Liver (tissue), 9 donors: ENCODE data around the gene ACOXL. TPM values are rescaled to one million over a fixed set of nuclear protein-coding genes. Genes with fewer than 3 reads are reported as not detected.

Experiments used
- DNase-seq: peaks from one replicate; pipeline ENCODE4 v3.0.0-alpha.2; 2017; ENCODE audit warnings: low spot score
- H3K27ac ChIP-seq, 2 donors: one replicate each; pipeline ENCODE4 v1.7.0; 2013; ENCODE audit warnings: inconsistent platforms in 2 of 2, low read length in 2 of 2, control low read depth in 1 of 2, low read depth in 1 of 2, mild to moderate bottlenecking in 1 of 2
- H3K27me3 ChIP-seq, 4 donors: one replicate each; pipeline versions ENCODE4 v1.6.1 to v1.7.0; 2013; ENCODE audit warnings: low read length in 3 of 4, inconsistent platforms in 1 of 4, mild to moderate bottlenecking in 1 of 4, moderate library complexity in 1 of 4; ENCODE audit not compliant: control insufficient read depth in 4 of 4, insufficient read depth in 4 of 4
- H3K36me3 ChIP-seq, 4 donors: one replicate each; pipeline versions ENCODE4 v1.6.1 to v1.7.0; 2013; ENCODE audit warnings: low read length in 3 of 4, mild to moderate bottlenecking in 3 of 4, low read depth in 1 of 4, moderate library complexity in 1 of 4; ENCODE audit not compliant: control insufficient read depth in 4 of 4, insufficient read depth in 3 of 4
- H3K4me1 ChIP-seq, 4 donors: one replicate each; pipeline versions ENCODE4 v1.6.1 to v1.7.0; 2013; ENCODE audit warnings: low read length in 3 of 4, mild to moderate bottlenecking in 3 of 4, moderate library complexity in 1 of 4; ENCODE audit not compliant: control insufficient read depth in 4 of 4, insufficient read depth in 4 of 4
- H3K4me3 ChIP-seq, 3 donors: one replicate each; pipeline versions ENCODE4 v1.6.1 to v1.7.0; 2013; ENCODE audit warnings: low read length in 3 of 3, control low read depth in 1 of 3, low read depth in 1 of 3, mild to moderate bottlenecking in 1 of 3
- H3K9ac ChIP-seq, 2 donors: one replicate each; pipeline ENCODE4 v1.7.0; 2013; ENCODE audit warnings: low read length in 2 of 2, mild to moderate bottlenecking in 2 of 2, moderate library complexity in 2 of 2, control low read depth in 1 of 2, low read depth in 1 of 2
- H3K9me3 ChIP-seq, 4 donors: one replicate each; pipeline versions ENCODE4 v1.6.1 to v1.7.0; 2013; ENCODE audit warnings: low read length in 3 of 4; ENCODE audit not compliant: control insufficient read depth in 4 of 4
- ATF3 ChIP-seq: IDR thresholded peaks from 2 replicates; pipeline ENCODE4 v1.6.1; 2016; ENCODE audit warnings: antibody characterized with exemption
- CTCF ChIP-seq: fragments of 150-350 bp; IDR thresholded peaks from 2 replicates; pipeline ENCODE4 v1.5.1; 2017; ENCODE audit warnings: improper control_type of control experiment, low read depth, low read length; ENCODE audit not compliant: missing input control
- EGR1 ChIP-seq, 2 donors: IDR thresholded peaks; 2 replicates each; pipeline ENCODE4 v1.6.1; 2016 to 2018; ENCODE audit warnings: antibody characterized with exemption in 2 of 2, low read depth in 2 of 2
- FOXA1 ChIP-seq: IDR thresholded peaks from 2 replicates; pipeline ENCODE4 v1.6.1; 2016; ENCODE audit warnings: antibody characterized with exemption
- FOXA2 ChIP-seq: IDR thresholded peaks from 2 replicates; pipeline ENCODE4 v1.6.1; 2016; ENCODE audit warnings: antibody characterized with exemption
- GABPA ChIP-seq, 2 donors: IDR thresholded peaks in 1 of 2; conservative IDR thresholded peaks in 1 of 2; 2 replicates each; pipeline ENCODE4 v1.6.1; 2016; ENCODE audit warnings: antibody characterized with exemption in 2 of 2, mild to moderate bottlenecking in 1 of 2, moderate library complexity in 1 of 2
- HNF4A ChIP-seq, 2 donors: conservative IDR thresholded peaks; 2 replicates each; pipeline ENCODE4 v1.6.1; 2016; ENCODE audit warnings: antibody characterized with exemption in 2 of 2, mild to moderate bottlenecking in 2 of 2
- HNF4G ChIP-seq: IDR thresholded peaks from 2 replicates; pipeline ENCODE4 v1.6.1; 2016; ENCODE audit warnings: antibody characterized with exemption
- JUND ChIP-seq, 2 donors: IDR thresholded peaks; 2 replicates each; pipeline ENCODE4 v1.6.1; 2016; ENCODE audit warnings: antibody characterized with exemption in 2 of 2
- MAX ChIP-seq: IDR thresholded peaks from 2 replicates; pipeline ENCODE4 v1.6.1; 2016; ENCODE audit warnings: antibody characterized with exemption
- NR2F2 ChIP-seq: IDR thresholded peaks from 2 replicates; pipeline ENCODE4 v1.6.1; 2016; ENCODE audit warnings: antibody characterized with exemption
- RAD21 ChIP-seq, 2 donors: IDR thresholded peaks; 2 replicates each; pipeline ENCODE4 v1.6.1; 2016; ENCODE audit warnings: antibody characterized with exemption in 2 of 2, mild to moderate bottlenecking in 2 of 2
- REST ChIP-seq: IDR thresholded peaks from 2 replicates; pipeline ENCODE4 v1.6.1; 2016; ENCODE audit warnings: antibody characterized with exemption, mild to moderate bottlenecking
- RXRA ChIP-seq, 2 donors: IDR thresholded peaks; 2 replicates each; pipeline ENCODE4 v1.6.1; 2017 to 2018; ENCODE audit warnings: antibody characterized with exemption in 2 of 2, mild to moderate bottlenecking in 1 of 2
- SP1 ChIP-seq: IDR thresholded peaks from 2 replicates; pipeline ENCODE4 v1.6.1; 2018; ENCODE audit warnings: antibody characterized with exemption, mild to moderate bottlenecking
- TAF1 ChIP-seq: conservative IDR thresholded peaks from 2 replicates; pipeline ENCODE4 v1.6.1; 2016; ENCODE audit warnings: antibody characterized with exemption, mild to moderate bottlenecking
- YY1 ChIP-seq: IDR thresholded peaks from 2 replicates; pipeline ENCODE4 v1.6.1; 2016; ENCODE audit warnings: antibody characterized with exemption, mild to moderate bottlenecking
- ZBTB33 ChIP-seq: IDR thresholded peaks from 2 replicates; pipeline ENCODE4 v1.6.1; 2016; ENCODE audit warnings: antibody characterized with exemption
- WGBS: extraction: QIAGEN DNeasy Blood & Tissue Kit; methylation state at CpG from one replicate; pipeline ENCODE4 v1.1.7; 2013; 5-methylcytosine and 5-hydroxymethylcytosine counted together
- polyA plus RNA-seq, 2 donors: library from polyadenylated mRNA; stranded (reverse) in 1 of 2; unstranded in 1 of 2; fragments of 200-250 nt in 1 of 2; fragments of >200 nt in 1 of 2; fragmentation: Nextera tagmentation in 1 of 2; extraction: Ambion mirVana in 1 of 2; gene quantifications; one replicate each; pipeline versions ENCODE4 v1.2.1 to v1.2.3, GENCODE V29; 2013 to 2015
- total RNA-seq, 2 donors: library from RNA; depleted of rRNA; stranded (reverse); fragments of >200 nt; gene quantifications; one replicate each; pipeline ENCODE4 v1.2.3, GENCODE V29; 2014
- donor health status: healthy.
- donor health status: healthy.
- donor health status: healthy.
- donor health status: healthy.
- donor health status: healthy.

The ACOXL gene
- total and polyA plus RNA-seq, 4 donors, result 0.07 TPM; not detected in 3

- WGBS, result 64% methylated on average over 5 of the region's 5 CpGs
- Histone ChIP-seq H3K27me3 (no peaks in the 10 kb centered on the region), H3K4me3 (no peak overlapping the region), H3K9ac (no peak overlapping the region), H3K36me3 (no peaks in the 10 kb centered on the region), H3K9me3 (peaks cover 0 to 9% (median 3%) of the 10 kb centered on the region in 4 donors), H3K27ac (no peak overlapping the region), H3K4me1 (no peaks in the 10 kb centered on the region)
- no peak for TF ChIP-seq RAD21 (IDR thresholded peaks at IDR 0.05)
- no peak for TF ChIP-seq HNF4G
- TF ChIP-seq HNF4A (conservative IDR thresholded peaks at IDR 0.05), result no peak
- no peak for TF ChIP-seq EGR1 (IDR thresholded peaks at IDR 0.05; ENCODE audit: low read depth in 2 of 2)
- no peak for TF ChIP-seq REST
- no peak for TF ChIP-seq FOXA1
- TF ChIP-seq TAF1, result no peak
- TF ChIP-seq ATF3, result no peak
- TF ChIP-seq NR2F2, result no peak
- TF ChIP-seq ZBTB33, result no peak
- no peak for TF ChIP-seq MAX
- TF ChIP-seq FOXA2, result no peak
- TF ChIP-seq GABPA (IDR thresholded peaks at IDR 0.05 in 1 of 2, conservative IDR thresholded peaks at IDR 0.05 in 1 of 2), result no peak
- TF ChIP-seq SP1, result no peak
- no peak for TF ChIP-seq CTCF
- no peak for TF ChIP-seq RXRA (IDR thresholded peaks at IDR 0.05)
- TF ChIP-seq JUND (IDR thresholded peaks at IDR 0.05), result no peak
- TF ChIP-seq YY1, result no peak
- DNase-seq, result no peak
Measured at GRCh38 chr2:111071600-111072171, 339.3 kb downstream of the ACOXL start.
